NCI-H82 treated with DMSO at 0.1 percent for 48 hours (cell line): Measurements from ENCODE around the gene RTN4RL2.

ENCODE experiments used
- DNase-seq: peaks from one replicate; lab custom pipeline; 2025; ENCODE audit not compliant: unreplicated experiment; lab: John Stamatoyannopoulos, UW

The RTN4RL2 gene

DNA sequence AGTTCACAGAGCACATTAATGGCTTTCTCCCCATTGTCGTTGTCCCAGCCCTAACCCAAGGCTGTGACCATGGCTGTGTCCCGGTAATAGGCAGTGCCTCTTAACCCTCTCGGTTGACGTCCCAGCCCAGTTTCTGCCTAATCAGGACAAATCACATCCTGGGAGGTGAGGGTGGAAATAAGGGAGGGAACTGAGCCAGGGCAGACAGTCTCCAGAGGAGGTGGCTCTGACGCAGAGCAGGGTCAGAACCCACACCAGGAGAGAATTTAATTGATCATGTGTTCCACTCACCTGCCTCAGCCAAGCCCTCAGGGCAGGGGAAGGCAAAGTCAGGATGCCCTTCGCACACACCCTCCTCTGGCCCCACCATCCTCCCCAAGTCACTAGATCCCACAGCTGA lies 38.2 kb downstream of the RTN4RL2 start:
- no peak for DNase-seq

GRCh38 chr11:57499413-57499982 lies 39.2 kb downstream of the RTN4RL2 start:
- DNase-seq = peak; percentile 82

DNA sequence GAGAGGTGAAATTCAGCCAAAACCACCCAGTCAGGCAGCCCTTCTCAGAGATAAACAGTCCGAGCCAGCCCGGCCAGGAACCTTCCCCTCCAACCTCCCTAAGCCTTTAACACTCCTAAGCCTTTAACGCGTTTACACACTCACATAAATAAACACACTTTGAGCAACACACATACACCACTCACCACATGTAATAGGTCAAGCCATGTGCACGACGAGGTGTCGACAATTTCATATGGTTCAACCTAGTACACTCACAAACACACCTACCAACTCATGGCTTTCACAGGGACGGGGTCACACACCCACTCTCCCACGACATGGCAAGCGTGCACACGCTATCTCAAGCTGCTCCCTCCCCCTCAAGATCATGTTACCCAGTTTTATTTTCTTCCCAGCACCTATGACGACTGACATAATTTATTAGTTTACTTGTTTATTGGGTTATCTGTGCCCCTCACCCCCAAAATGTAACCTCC lies 39.7 kb downstream of the RTN4RL2 start:
- no peak for DNase-seq

DNA sequence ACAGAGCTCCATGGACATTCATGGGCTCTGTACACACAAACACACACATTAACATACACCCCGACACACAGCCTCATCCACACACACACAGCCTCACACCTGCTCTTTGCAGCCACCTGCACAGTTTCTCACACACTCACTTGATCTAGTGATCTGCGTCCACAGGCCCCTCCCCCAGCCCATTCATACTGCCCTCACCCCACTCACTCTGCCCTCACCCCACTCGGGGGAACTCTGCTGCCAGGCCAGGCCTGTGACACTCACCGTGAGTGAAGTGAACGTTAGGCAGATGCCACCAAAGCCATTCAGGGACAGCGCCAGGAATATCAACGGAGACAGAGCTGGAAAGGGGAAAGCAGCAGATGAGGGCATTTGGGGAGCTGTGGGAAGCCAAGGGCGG lies 40.2 kb downstream of the RTN4RL2 start:
- DNase-seq = no peak

DNA sequence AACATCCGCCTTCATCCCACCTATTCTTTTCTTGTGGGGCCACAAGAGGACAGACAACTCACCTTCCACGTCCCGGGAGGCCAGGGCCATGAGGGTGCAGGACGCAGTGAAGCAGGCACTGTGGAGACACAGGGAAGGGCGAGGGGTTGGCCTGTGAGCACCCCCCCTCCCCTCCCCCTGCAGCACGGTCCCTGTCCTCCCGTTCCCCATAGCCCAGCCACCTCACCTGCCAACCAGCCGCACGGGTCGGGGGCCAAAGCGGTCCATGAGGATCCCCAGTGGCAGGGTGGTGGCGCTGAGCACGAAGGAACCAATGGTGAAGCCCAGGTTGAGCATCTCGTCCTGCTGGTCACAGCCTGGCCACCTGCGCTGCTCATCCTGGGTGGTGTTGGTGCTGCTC lies 40.6 kb downstream of the RTN4RL2 start:
- no peak for DNase-seq

GRCh38 chr11:57501953-57502352 lies 41.6 kb downstream of the RTN4RL2 start:
- no peak for DNase-seq

DNA sequence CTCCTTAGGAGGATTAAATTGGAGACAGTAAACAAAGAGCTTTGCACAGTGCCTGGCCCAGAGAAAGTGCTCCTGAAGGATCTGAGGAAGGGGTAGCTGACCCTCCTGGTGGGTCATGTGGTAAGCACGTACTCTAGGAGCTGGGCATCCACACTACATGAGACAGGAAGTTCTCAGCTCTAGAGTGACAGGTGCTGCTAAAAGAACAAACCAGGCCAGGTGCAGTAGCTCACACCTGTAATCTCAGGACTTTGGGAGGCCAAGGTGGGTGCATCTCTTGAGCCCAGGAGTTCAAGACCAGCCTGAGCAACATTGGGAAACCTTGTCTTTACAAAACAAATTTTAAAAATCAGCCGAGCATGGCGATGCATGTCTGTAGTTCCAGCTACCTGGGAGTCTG lies 42.0 kb downstream of the RTN4RL2 start:
- no peak for DNase-seq

GRCh38 chr11:57502870-57503269 lies 42.5 kb downstream of the RTN4RL2 start:
- DNase-seq = no peak

GRCh38 chr11:57504511-57504910 lies 44.2 kb downstream of the RTN4RL2 start:
- no peak for DNase-seq

- no peak for DNase-seq
Measured at GRCh38 chr11:57506522-57506921, 46.2 kb downstream of the RTN4RL2 start.

DNA sequence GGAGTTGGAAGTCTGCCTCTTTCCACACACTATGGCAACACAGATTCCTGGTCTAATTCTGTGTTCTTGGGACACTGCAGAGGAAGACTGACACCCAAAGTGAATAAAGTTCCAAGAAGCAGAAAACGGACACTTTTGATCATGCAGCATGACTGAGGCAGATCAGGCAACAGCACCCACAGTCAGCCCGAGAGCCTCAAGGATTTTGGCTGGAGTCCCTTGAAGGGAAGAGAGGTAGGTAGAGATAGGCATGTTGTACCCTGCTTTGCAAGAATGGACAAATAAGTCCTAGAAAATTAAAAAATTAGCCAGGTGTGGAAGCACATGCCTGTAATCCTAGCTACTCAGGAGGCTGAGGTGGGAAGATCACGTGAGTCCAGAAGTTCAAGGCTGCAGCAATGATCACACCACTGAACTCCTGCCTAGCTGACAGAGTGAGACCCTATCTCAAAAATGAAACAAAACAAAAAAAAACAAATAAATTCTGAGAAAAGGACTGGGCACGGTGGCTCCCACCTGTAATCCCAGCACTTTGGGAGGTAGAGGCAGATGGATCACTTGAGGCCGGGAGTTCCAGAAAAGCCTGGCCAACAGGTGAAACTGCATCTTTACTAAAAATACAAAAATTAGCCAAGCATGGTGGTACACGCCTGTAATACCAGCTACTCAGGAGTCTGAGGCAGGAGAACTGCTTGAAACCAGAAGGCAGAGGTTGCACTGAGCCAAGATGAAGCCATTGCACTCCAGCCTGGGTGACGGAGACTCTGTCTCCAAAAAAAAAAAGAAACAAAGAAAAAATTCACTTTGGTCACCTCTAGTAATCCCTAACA lies 48.2 kb downstream of the RTN4RL2 start:
- DNase-seq = no peak

DNA sequence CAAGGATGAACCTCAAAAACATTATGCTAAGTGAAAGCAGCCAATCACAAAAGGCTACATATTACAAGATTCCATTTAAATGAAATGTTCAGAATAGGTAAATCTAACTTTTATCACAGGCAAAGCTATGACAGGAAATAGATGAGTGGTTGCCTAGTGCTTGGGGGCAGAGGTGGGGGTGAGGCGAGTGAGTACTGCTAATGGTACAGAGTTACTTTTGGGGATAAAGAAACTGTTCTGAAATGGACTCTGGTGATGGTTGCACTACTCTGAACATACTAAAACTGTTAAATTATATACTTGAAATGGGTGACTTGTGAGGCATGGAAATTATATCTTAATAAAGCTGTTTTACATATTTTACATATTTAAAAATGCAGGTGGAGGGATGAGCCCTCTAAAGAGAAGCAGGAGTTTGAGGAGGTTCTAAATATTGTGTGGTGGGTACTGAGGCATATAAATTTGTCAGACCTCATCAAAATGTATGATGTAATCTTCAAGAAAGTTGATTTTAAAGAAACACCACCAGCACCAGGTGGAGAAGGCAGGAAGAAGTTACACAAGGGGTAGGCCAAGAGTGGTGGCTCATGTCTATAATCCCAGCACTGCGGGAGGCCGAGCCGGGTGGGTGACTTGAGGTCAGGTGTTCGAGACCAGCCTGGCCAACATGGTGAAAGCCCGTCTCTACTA lies 51.6 kb downstream of the RTN4RL2 start:
- no peak for DNase-seq

DNA sequence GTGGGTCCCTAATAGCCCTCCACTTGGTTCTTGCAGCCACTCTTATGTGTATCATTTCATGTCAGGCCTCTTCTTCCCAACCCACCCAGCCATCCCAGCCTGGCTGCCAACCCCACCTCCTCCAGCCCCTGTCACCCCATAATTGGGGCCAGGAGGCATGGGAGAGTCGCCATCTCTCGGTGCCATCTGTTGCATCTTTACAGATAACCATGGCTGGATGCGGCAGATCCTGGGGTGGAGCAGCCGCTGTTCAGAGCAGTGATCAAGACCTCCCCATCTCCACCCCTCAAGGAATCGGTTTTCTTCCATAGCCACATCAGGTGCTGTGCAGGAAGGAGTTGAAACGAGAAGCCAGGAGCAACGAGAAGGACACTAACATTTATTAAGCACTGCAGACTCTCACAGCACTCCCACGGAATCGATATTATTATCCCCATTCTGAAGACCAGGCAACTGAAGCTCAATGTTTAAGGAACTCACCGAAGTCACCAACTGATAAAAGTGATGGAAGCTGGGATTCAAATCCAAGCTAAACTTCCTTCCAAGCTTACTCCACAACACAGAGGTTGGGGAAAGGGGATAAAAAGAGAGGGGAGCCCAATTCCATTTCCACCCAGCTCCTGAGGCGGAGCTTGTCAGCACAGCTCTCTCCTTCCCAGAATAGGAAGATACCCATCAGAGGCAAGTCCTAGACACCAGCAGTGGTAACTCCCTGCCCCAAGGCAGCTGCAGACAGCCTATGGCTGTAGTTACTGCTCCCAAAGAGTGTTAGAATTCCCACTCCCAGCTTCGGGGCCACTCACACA lies 52.5 kb downstream of the RTN4RL2 start:
- DNase-seq = no peak

GRCh38 chr11:57513452-57513795 lies 53.1 kb downstream of the RTN4RL2 start:
- no peak for DNase-seq

- no peak for DNase-seq
Measured at GRCh38 chr11:57513911-57514537, 53.7 kb downstream of the RTN4RL2 start.

- peak; percentile 3 for DNase-seq
Measured at GRCh38 chr11:57514538-57515331, 54.4 kb downstream of the RTN4RL2 start.

DNA sequence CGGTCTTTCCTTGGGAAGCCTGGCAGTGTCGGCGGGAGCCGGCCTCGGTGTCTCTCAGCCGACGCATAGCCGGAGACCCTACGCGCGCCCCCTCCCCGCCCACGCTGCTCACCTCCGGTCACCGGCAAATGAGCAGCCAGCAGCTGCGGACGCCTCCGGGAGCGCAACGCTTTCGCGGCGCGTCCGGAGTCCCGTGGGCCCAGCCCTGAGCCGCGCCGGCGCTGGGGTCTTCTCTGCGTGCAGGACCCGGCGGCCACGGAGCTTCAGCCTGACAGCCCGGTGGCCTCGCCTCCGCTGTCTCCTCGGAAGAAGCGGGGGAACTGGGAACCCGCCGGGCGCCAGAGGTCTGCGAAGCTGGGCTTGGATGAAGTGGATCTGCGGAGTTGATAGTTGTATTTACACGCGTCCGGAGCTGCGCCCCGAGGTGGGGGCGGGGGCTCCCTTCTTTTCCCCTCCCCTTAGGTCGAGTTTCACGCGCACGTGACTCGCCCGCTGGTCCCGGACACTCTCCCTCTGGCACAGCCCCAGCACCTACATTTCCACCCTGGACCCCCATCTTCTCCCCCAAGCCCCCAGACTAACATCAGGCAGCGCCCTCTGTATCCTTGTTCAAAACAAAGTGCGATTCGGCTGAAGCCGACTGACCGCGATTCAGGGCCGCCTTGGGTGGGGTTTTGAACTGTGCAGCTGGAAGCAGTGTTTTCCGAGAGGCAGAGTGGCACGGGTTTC lies 55.2 kb downstream of the RTN4RL2 start, which contains the start of gene SLC43A1:
SLC43A1 (minus strand) TSS at position 371 of the 729 bp plus-strand sequence. CDS start 1,591 bp downstream, outside the sequence.
- no peak for DNase-seq

DNA sequence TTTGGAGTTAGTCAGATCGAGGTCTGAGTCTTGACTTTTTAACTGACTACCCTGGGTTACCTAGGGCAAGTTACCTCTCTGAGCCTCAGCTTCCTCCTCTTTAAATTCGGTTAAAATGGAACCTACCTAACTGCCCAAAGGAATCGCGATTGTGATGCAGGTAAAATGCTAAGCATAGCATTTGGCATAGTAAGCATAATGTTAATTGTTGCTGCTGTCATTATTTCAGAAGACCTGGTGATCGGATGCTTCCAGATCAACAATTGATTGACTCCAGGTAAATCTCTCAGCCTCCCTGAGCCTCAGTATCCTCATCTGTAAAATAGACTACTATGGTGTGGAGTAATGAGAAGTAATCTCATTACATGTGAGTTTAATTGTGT lies 55.7 kb downstream of the RTN4RL2 start:
- DNase-seq = no peak

DNA sequence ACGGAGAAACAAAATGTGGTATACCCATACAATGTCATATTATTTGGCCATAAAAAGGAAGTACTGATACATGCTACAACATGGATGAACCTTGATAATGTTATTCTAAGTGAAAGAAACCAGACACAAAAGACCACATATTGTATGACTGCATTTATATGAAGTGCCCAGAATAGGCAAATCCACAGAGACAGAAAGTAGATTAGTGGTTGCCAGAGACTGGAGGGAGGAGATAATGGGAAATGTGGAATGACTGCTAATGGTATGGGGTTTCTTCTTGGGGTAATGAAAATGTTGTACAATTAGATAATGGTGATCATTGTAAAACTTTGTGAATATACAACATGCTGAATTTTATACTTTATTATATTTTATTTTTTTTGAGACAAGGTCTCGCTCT lies 60.8 kb downstream of the RTN4RL2 start:
- no peak for DNase-seq
